AG09309 (cell line): ENCODE results near the gene HSD17B12.

ENCODE experiments used
- DNase-seq: peaks from one replicate; pipeline ENCODE4 v3.0.0-alpha.2; 2010; ENCODE audit warnings: low read depth
- H3K4me3 ChIP-seq: 2 replicates; pipeline ENCODE4 v1.5.1; 2011; ENCODE audit warnings: mild to moderate bottlenecking, low read depth, low read length, moderate library complexity; ENCODE audit not compliant: control insufficient read depth
- CTCF ChIP-seq: IDR thresholded peaks from 2 replicates; pipeline ENCODE4 v1.5.1; 2011; ENCODE audit warnings: mild to moderate bottlenecking, low read depth, low read length, inconsistent platforms; ENCODE audit not compliant: insufficient read depth, control insufficient read depth; ENCODE audit errors: missing control alignments

Gene HSD17B12

GRCh38 chr11:43774786-43775185 lies 94.2 kb downstream of the HSD17B12 start:
- H3K4me3 ChIP-seq = no peak overlapping the region
- DNase-seq = no peak
- TF ChIP-seq CTCF = no peak

- DNase-seq = no peak
- no peak for TF ChIP-seq CTCF
- H3K4me3 ChIP-seq = no peak overlapping the region
Observed at GRCh38 chr11:43779306-43779705, 98.8 kb downstream of the HSD17B12 start.

- H3K4me3 ChIP-seq = no peak overlapping the region
- no peak for DNase-seq
- TF ChIP-seq CTCF = no peak
Observed at GRCh38 chr11:43784301-43784700, 103.8 kb downstream of the HSD17B12 start.

- no peak for DNase-seq
- no peak for TF ChIP-seq CTCF
- no peak overlapping the region for H3K4me3 ChIP-seq
Observed at GRCh38 chr11:43784866-43785265, 104.3 kb downstream of the HSD17B12 start.

- no peak for DNase-seq
- TF ChIP-seq CTCF = no peak
Observed at GRCh38 chr11:43785318-43785717, 104.8 kb downstream of the HSD17B12 start.

GRCh38 chr11:43786016-43786415 lies 105.5 kb downstream of the HSD17B12 start:
- no peak for TF ChIP-seq CTCF

More at GRCh38 chr11:43785318-43785717, 104.8 kb downstream of the HSD17B12 start:
- no peak overlapping the region for H3K4me3 ChIP-seq

GRCh38 chr11:43787824-43788223 lies 107.3 kb downstream of the HSD17B12 start:
- no peak overlapping the region for H3K4me3 ChIP-seq
- TF ChIP-seq CTCF = no peak
- no peak for DNase-seq

More at GRCh38 chr11:43786016-43786415, 105.5 kb downstream of the HSD17B12 start:
- no peak overlapping the region for H3K4me3 ChIP-seq
- no peak for DNase-seq
